Upper lobe of left lung (tissue), 6 donors: ENCODE measurements around the gene AP1S2. TPM values are rescaled to one million over a fixed set of nuclear protein-coding genes. Genes with fewer than 3 reads are reported as not detected.

Experiments
- ATAC-seq, 2 donors: fragments of 200-7000 bp; cut with Tn5 transposase; one replicate each; pipeline ENCODE4 v1.9.1; 2022; ENCODE audit warnings: mild to moderate bottlenecking in 2 of 2, moderate library complexity in 2 of 2; ENCODE audit not compliant: low FRiP score in 2 of 2
- DNase-seq, 2 donors: peaks; one replicate each; pipeline ENCODE4 v3.0.0-alpha.2; 2019 to 2020
- H3K27ac ChIP-seq, 4 donors: fragments of 200-600 bp; sonication (generic); one replicate each; pipeline ENCODE4 v1.5.1; 2016 to 2019
- H3K27me3 ChIP-seq, 4 donors: fragments of 200-600 bp; sonication (generic); one replicate each; pipeline ENCODE4 v1.5.1; 2017 to 2019
- H3K36me3 ChIP-seq, 4 donors: fragments of 200-600 bp; sonication (generic); one replicate each; pipeline ENCODE4 v1.5.1; 2016 to 2019
- H3K4me1 ChIP-seq, 4 donors: fragments of 200-600 bp; sonication (generic); one replicate each; pipeline ENCODE4 v1.5.1; 2018 to 2019
- H3K4me3 ChIP-seq, 4 donors: fragments of 200-600 bp; sonication (generic); one replicate each; pipeline ENCODE4 v1.5.1; 2017 to 2019; ENCODE audit warnings: mild to moderate bottlenecking in 2 of 4, moderate library complexity in 1 of 4
- H3K9me3 ChIP-seq, 4 donors: fragments of 200-600 bp; sonication (generic); one replicate each; pipeline ENCODE4 v1.5.1; 2018 to 2019
- CTCF ChIP-seq, 6 experiments: fragments of 450-650 bp in 4 of 6; fragments of 200-600 bp in 2 of 6; sonication (generic) in 2 of 6; IDR thresholded peaks; one replicate each; pipeline ENCODE4 v1.5.1; 2016 to 2019; ENCODE audit warnings: antibody characterized with exemption in 6 of 6
- EP300 ChIP-seq, 4 donors: sonication (generic); formaldehyde crosslinking; IDR thresholded peaks; one replicate each; pipeline ENCODE4 v1.5.1; 2017; ENCODE audit warnings: antibody characterized with exemption in 4 of 4, control low read depth in 2 of 4
- POLR2A ChIP-seq, 4 donors: fragments of 450-650 bp; IDR thresholded peaks; one replicate each; pipeline ENCODE4 v1.5.1; 2016 to 2017; ENCODE audit warnings: antibody characterized with exemption in 4 of 4, mild to moderate bottlenecking in 2 of 4
- POLR2AphosphoS5 ChIP-seq, 2 donors: sonication (generic); formaldehyde crosslinking; IDR thresholded peaks; one replicate each; pipeline ENCODE4 v1.5.1; 2017; ENCODE audit warnings: antibody characterized with exemption in 2 of 2
- WGBS, 2 donors: methylation state at CpG; one replicate each; pipeline ENCODE4 v1.1.5; 2017 to 2018; 5-methylcytosine and 5-hydroxymethylcytosine counted together
- total RNA-seq, 6 donors: library from RNA; depleted of rRNA in 4 of 6; stranded (reverse); fragments of >200 nt in 4 of 6; gene quantifications; one replicate each; pipeline versions ENCODE4 v1.1.0 to v1.2.1, GENCODE V29; 2016 to 2021
- donor health status: DM: no; HTN: no; CAD: no; lungs with moderate emphysema.
- donor health status: DM: no; HTN: yes; CAD: no; lungs with severe emphysema.

Gene AP1S2
- total RNA-seq, 6 donors from 2014 or later = 12.7 to 51.7 (median 30.6) TPM

GRCh38 chrX:15853586-15854079, 980 bp downstream of the AP1S2 start:
- DNase-seq = no peak
- Histone ChIP-seq H3K4me1 (peaks cover 0 to 22% (median 9%) of the 10 kb centered on the region in 4 donors), H3K4me3 (peak overlapping the region; percentile 70 to 88 (median 80)), H3K9me3 (no peaks in the 10 kb centered on the region), H3K27me3 (no peaks in the 10 kb centered on the region), H3K27ac (peak overlapping the region; percentile 90 to 95 (median 92)), H3K36me3 (no peaks in the 10 kb centered on the region)
- ATAC-seq = no peak
- TF ChIP-seq EP300 (IDR thresholded peaks at IDR 0.05) (no peak), POLR2AphosphoS5 (IDR thresholded peaks at IDR 0.05) (no peak), POLR2A (IDR thresholded peaks at IDR 0.05) (no peak), CTCF (IDR thresholded peaks at IDR 0.05) (no peak)
- 18 to 21% methylated on average over 14 of the region's 14 CpGs for WGBS, 2 donors

- DNase-seq (no peak), ATAC-seq (no peak)
- TF ChIP-seq EP300 (IDR thresholded peaks at IDR 0.05) (no peak), POLR2AphosphoS5 (IDR thresholded peaks at IDR 0.05) (no peak), CTCF (IDR thresholded peaks at IDR 0.05) (peak in 1 of 6 experiments; percentile 6), POLR2A (IDR thresholded peaks at IDR 0.05) (no peak)
These were observed 5.1 kb downstream of the AP1S2 start for GRCh38 chrX:15849555-15849954.

GRCh38 chrX:15848576-15848975, 6.0 kb downstream of the AP1S2 start:
- H3K36me3 ChIP-seq = peaks cover 0 to 16% (median 0%) of the 10 kb centered on the region in 4 donors
- no peaks in the 10 kb centered on the region for H3K27me3 ChIP-seq
- H3K27ac ChIP-seq = peak overlapping the region in 1 of 4 donors; percentile 3
- 69 to 71% methylated on average over 1 of the region's 1 CpG for WGBS, 2 donors
- peaks cover 0 to 4% (median 2%) of the 10 kb centered on the region in 4 donors for H3K4me1 ChIP-seq
- H3K9me3 ChIP-seq = no peaks in the 10 kb centered on the region
- no peak for TF ChIP-seq CTCF (IDR thresholded peaks at IDR 0.05)
- peak in 1 of 4 donors; percentile 54 for TF ChIP-seq EP300 (IDR thresholded peaks at IDR 0.05)
- ATAC-seq (no peak), DNase-seq (no peak)
- no peak overlapping the region for H3K4me3 ChIP-seq

More at GRCh38 chrX:15849555-15849954, 5.1 kb downstream of the AP1S2 start:
- peaks cover 0 to 10% (median 6%) of the 10 kb centered on the region in 4 donors for H3K4me1 ChIP-seq
- no peak overlapping the region for H3K27ac ChIP-seq
- no peak overlapping the region for H3K4me3 ChIP-seq
- H3K9me3 ChIP-seq = no peaks in the 10 kb centered on the region
- WGBS, 2 donors = 54 to 57% methylated on average over 5 of the region's 5 CpGs
- H3K36me3 ChIP-seq = peaks cover 0 to 8% (median 0%) of the 10 kb centered on the region in 4 donors
- no peaks in the 10 kb centered on the region for H3K27me3 ChIP-seq

- ATAC-seq (no peak), DNase-seq (no peak)
- Histone ChIP-seq H3K36me3 (peaks cover 0 to 16% (median 0%) of the 10 kb centered on the region in 4 donors), H3K4me1 (peaks cover 0 to 4% (median 0%) of the 10 kb centered on the region in 4 donors), H3K27ac (no peak overlapping the region), H3K27me3 (no peaks in the 10 kb centered on the region), H3K4me3 (no peak overlapping the region), H3K9me3 (no peaks in the 10 kb centered on the region)
- no peak for TF ChIP-seq EP300 (IDR thresholded peaks at IDR 0.05)
- no peak for TF ChIP-seq POLR2AphosphoS5 (IDR thresholded peaks at IDR 0.05)
- no peak for TF ChIP-seq CTCF (IDR thresholded peaks at IDR 0.05)
- TF ChIP-seq POLR2A (IDR thresholded peaks at IDR 0.05) = no peak
These were observed 10.7 kb downstream of the AP1S2 start for GRCh38 chrX:15843960-15844359.

- TF ChIP-seq EP300 (IDR thresholded peaks at IDR 0.05) (no peak), POLR2A (IDR thresholded peaks at IDR 0.05) (no peak), CTCF (IDR thresholded peaks at IDR 0.05) (no peak), POLR2AphosphoS5 (IDR thresholded peaks at IDR 0.05) (no peak)
- DNase-seq = no peak
- WGBS, 2 donors = 79 to 88% methylated on average over 2 of the region's 2 CpGs
- H3K36me3 ChIP-seq = peaks cover 0 to 16% (median 0%) of the 10 kb centered on the region in 4 donors
- H3K9me3 ChIP-seq = no peaks in the 10 kb centered on the region
- H3K4me1 ChIP-seq = no peaks in the 10 kb centered on the region
- no peak overlapping the region for H3K27ac ChIP-seq
- no peak overlapping the region for H3K4me3 ChIP-seq
- no peak for ATAC-seq
- H3K27me3 ChIP-seq = no peaks in the 10 kb centered on the region
These were observed 12.6 kb downstream of the AP1S2 start for GRCh38 chrX:15841853-15842516.
